HepG2 (cell line): ENCODE data around the gene NME1. TPM values are rescaled to one million over a fixed set of nuclear protein-coding genes. Genes with fewer than 3 reads are reported as not detected.

Experiments
- ATAC-seq: fragments of 200-7000 bp; cut with Tn5 transposase; 3 replicates; pipeline ENCODE4 v1.9.1; 2020; ENCODE audit warnings: mild to moderate bottlenecking, moderate library complexity
- BruUV-seq: library from RNA; stranded (reverse); fragments of 400-500 nt; replicated peaks from 2 replicates; lab custom pipeline; 2021; lab: Mats Ljungman, UMichigan
- CTCF ChIA-PET: fragments of 300-600 bp; formaldehyde crosslinking; extraction: SDS; loops from one replicate; lab custom pipeline; 2021; ENCODE audit warnings: low total read pairs, inconsistent platforms, low intra/inter-chr PET ratio; lab: Yijun Ruan, JAX
- POLR2A ChIA-PET: fragments of 350-600 bp; sonication (Branson Sonifier 250); formaldehyde crosslinking; loops from one replicate; lab custom pipeline; 2020; ENCODE audit warnings: antibody characterized with exemption, inconsistent platforms; lab: Yijun Ruan, JAX
- DNase-seq: peaks from one replicate; pipeline ENCODE4 v3.0.0-alpha.2; 2015; ENCODE audit warnings: low spot score
- FAIRE-seq: peaks from 3 replicates; lab custom pipeline; 2011; peaks lifted over from hg19 to GRCh38; lab: Jason Lieb, UNC
- H2AFZ ChIP-seq: one replicate; pipeline ENCODE4 v1.6.1; 2011; ENCODE audit warnings: low read length, inconsistent platforms
- H3K27ac ChIP-seq: fragments of 300-600 bp; 3 replicates; pipeline ENCODE4 v1.8.0; 2011; ENCODE audit warnings: mixed run types, mild to moderate bottlenecking, mixed read lengths, low read length, inconsistent platforms; ENCODE audit not compliant: insufficient read depth; ENCODE audit errors: extremely low read length
- H3K27me3 ChIP-seq, 2 experiments: fragments of 200-600 bp in 1 of 2; 2 replicates in 1 of 2; 3 replicates in 1 of 2; pipeline versions ENCODE4 v1.6.0 to v1.8.0; 2011; ENCODE audit warnings: low read length in 2 of 2, mild to moderate bottlenecking in 2 of 2, moderate library complexity in 2 of 2, inconsistent platforms in 1 of 2; ENCODE audit not compliant: insufficient read depth in 2 of 2, control insufficient read depth in 1 of 2
- H3K36me3 ChIP-seq, 2 experiments: fragments of 200-600 bp in 1 of 2; replicated peaks in 1 of 2; 2 replicates in 1 of 2; 3 replicates in 1 of 2; pipeline versions ENCODE4 v1.5.1 to v1.8.0; 2011; ENCODE audit warnings: low read length in 2 of 2, inconsistent platforms in 1 of 2; ENCODE audit not compliant: insufficient read depth in 2 of 2, control insufficient read depth in 1 of 2
- H3K4me1 ChIP-seq: 2 replicates; pipeline ENCODE4 v1.5.1; 2012; ENCODE audit warnings: low read length, inconsistent platforms; ENCODE audit not compliant: insufficient read depth
- H3K4me2 ChIP-seq: 2 replicates; pipeline ENCODE4 v1.6.0; 2011; ENCODE audit warnings: low read depth, low read length, inconsistent platforms
- H3K4me3 ChIP-seq, 3 experiments: fragments of 200-600 bp in 1 of 3; sonication (generic), shearing (Covaris generic) in 1 of 3; replicated peaks in 1 of 3; 2 replicates each; pipeline ENCODE4 v1.5.1; 2011 to 2016; ENCODE audit warnings: low read length in 3 of 3, inconsistent platforms in 2 of 3, low read depth in 2 of 3, mild to moderate bottlenecking in 2 of 3, control low read depth in 1 of 3, mixed read lengths in 1 of 3; ENCODE audit not compliant: insufficient read depth in 1 of 3
- H3K79me2 ChIP-seq: one replicate; pipeline ENCODE4 v1.6.1; 2011; ENCODE audit warnings: low read length, inconsistent platforms; ENCODE audit not compliant: insufficient read depth
- H3K9ac ChIP-seq: 2 replicates; pipeline ENCODE4 v1.6.0; 2011; ENCODE audit warnings: mild to moderate bottlenecking, low read depth, low read length, inconsistent platforms; ENCODE audit not compliant: insufficient read depth
- H3K9me3 ChIP-seq: 2 replicates; pipeline ENCODE4 v1.5.1; 2012; ENCODE audit warnings: mild to moderate bottlenecking, low read length
- H4K20me1 ChIP-seq: 2 replicates; pipeline ENCODE4 v1.6.0; 2011; ENCODE audit warnings: inconsistent platforms, mild to moderate bottlenecking, low read length, moderate library complexity; ENCODE audit not compliant: insufficient read depth
- AHR ChIP-seq: IDR thresholded peaks from 2 replicates; pipeline ENCODE4 v1.6.1; 2018; ENCODE audit warnings: missing genetic modification reagents, missing compliant biosample characterization
- CHD2 ChIP-seq: IDR thresholded peaks from 2 replicates; pipeline ENCODE4 v1.6.1; 2011; ENCODE audit warnings: low read depth, low read length, improper control_type of control experiment
- FOSL2 ChIP-seq: sonication (generic); formaldehyde crosslinking; IDR thresholded peaks from 2 replicates; pipeline ENCODE4 v1.4.0; 2020; ENCODE audit warnings: missing genetic modification reagents
- HDAC1 ChIP-seq: sonication (generic); formaldehyde crosslinking; IDR thresholded peaks from 2 replicates; pipeline ENCODE4 v1.5.1; 2020; ENCODE audit warnings: mild to moderate bottlenecking, missing genetic modification reagents
- HES4 ChIP-seq: sonication (generic); formaldehyde crosslinking; IDR thresholded peaks from 2 replicates; pipeline ENCODE4 v1.9.0; 2021; ENCODE audit warnings: mild to moderate bottlenecking, missing genetic modification reagents, borderline replicate concordance
- HNF1A ChIP-seq, 2 experiments: sonication (generic) in 1 of 2; formaldehyde crosslinking in 1 of 2; IDR thresholded peaks; 2 replicates each; pipeline versions ENCODE4 v1.4.0 to v1.6.1; 2016 to 2020; ENCODE audit warnings: borderline replicate concordance in 1 of 2, low read depth in 1 of 2, mild to moderate bottlenecking in 1 of 2, missing genetic modification reagents in 1 of 2
- MED1 ChIP-seq: sonication (generic); formaldehyde crosslinking; IDR thresholded peaks from 2 replicates; pipeline ENCODE4 v1.4.0; 2020; ENCODE audit warnings: missing genetic modification reagents
- SSRP1 ChIP-seq: IDR thresholded peaks from 2 replicates; pipeline ENCODE4 v1.6.1; 2016; ENCODE audit warnings: control low read depth
- ZBTB21 ChIP-seq: sonication (generic); formaldehyde crosslinking; IDR thresholded peaks from 2 replicates; pipeline ENCODE4 v1.4.0; 2020; ENCODE audit warnings: missing genetic modification reagents
- ZNF17 ChIP-seq: sonication (generic); formaldehyde crosslinking; IDR thresholded peaks from 2 replicates; pipeline ENCODE4 v1.5.0; 2020; ENCODE audit warnings: mild to moderate bottlenecking, missing genetic modification reagents
- ZNF660 ChIP-seq: sonication (generic); formaldehyde crosslinking; IDR thresholded peaks from 2 replicates; pipeline ENCODE4 v1.5.1; 2020; ENCODE audit warnings: mild to moderate bottlenecking, low read depth, missing genetic modification reagents, borderline replicate concordance
- WGBS: methylation state at CpG from one replicate; pipeline ENCODE4 v1.1.6; 2017; ENCODE audit warnings: low lambda C conversion rate; 5-methylcytosine and 5-hydroxymethylcytosine counted together
- in situ Hi-C: cut with HindIII; loops from 2 replicates; pipeline ENCODE4 v1.10.0; 2017; ENCODE audit warnings: low pct_unique_long_range_greater_than_20kb; ENCODE audit not compliant: extremely low pct_ligation_motif_present
- intact Hi-C: fragments of 100-400 bp; cut with micrococcal nuclease; formaldehyde crosslinking; loops from one replicate; pipeline ENCODE4 v1.10.0; 2022; ENCODE audit not compliant: unreplicated experiment
- polyA plus RNA-seq, 8 experiments: library from polyadenylated mRNA; depleted of rRNA in 3 of 8; stranded (reverse) in 7 of 8; unstranded in 1 of 8; fragments of >200 nt; fragmentation: Illumina TruSeq in 4 of 8; extraction: Trizol in 4 of 8; gene quantifications; 2 replicates each; pipeline versions ENCODE4 v1.2.1 to v1.2.3, GENCODE V29; 2011 to 2016; ENCODE audit warnings: low read depth in 4 of 8, missing spikeins in 1 of 8, mixed read lengths in 1 of 8; ENCODE audit not compliant: insufficient read depth in 1 of 8
- total RNA-seq, 5 experiments: library from RNA; depleted of rRNA; stranded (reverse); fragments of >200 nt; fragmentation: Illumina TruSeq; extraction: Trizol; gene quantifications; 2 replicates each; pipeline ENCODE4 v1.2.3, GENCODE V29; 2016; ENCODE audit warnings: low read depth in 1 of 5
- TF ChIP-seq, protein P1 (sequence below): sonication (generic); formaldehyde crosslinking; IDR thresholded peaks from 2 replicates; pipeline ENCODE4 v1.8.0; 2022; ENCODE audit warnings: missing genetic modification reagents, mild to moderate bottlenecking, inconsistent platforms, borderline replicate concordance

NME1 gene
- total and polyA plus RNA-seq, 2 of the 13 experiments (the other 11 are each of a cell fraction or from before 2014, with no cell fraction given), result 295 to 516 TPM

GRCh38 chr17:51147650-51148049 lies 5.7 kb upstream of the NME1 start:
- H3K9me3 ChIP-seq, result no peaks in the 10 kb centered on the region
- no peak overlapping the region for H3K9ac ChIP-seq
- intact Hi-C loops (no loop called here), in situ Hi-C loops (no loop called here)
- no peaks in the 10 kb centered on the region for H4K20me1 ChIP-seq
- TF ChIP-seq AHR (CRISPR knock-in tag) (no peak), ZNF17 (no peak), HNF1A (IDR thresholded peaks at IDR 0.05; ENCODE audit: low read depth) (no peak), HNF1A (CRISPR knock-in tag; IDR thresholded peaks at IDR 0.05; ENCODE audit: borderline replicate concordance) (no peak), CHD2 (no peak), MED1 (CRISPR knock-in tag) (no peak), FOSL2 (CRISPR knock-in tag) (no peak), HDAC1 (CRISPR knock-in tag) (no peak), SSRP1 (CRISPR knock-in tag) (no peak), ZBTB21 (CRISPR knock-in tag) (no peak), ZNF660 (CRISPR knock-in tag) (no peak), HES4 (CRISPR knock-in tag) (no peak)
- TF ChIP-seq, protein P1, sequence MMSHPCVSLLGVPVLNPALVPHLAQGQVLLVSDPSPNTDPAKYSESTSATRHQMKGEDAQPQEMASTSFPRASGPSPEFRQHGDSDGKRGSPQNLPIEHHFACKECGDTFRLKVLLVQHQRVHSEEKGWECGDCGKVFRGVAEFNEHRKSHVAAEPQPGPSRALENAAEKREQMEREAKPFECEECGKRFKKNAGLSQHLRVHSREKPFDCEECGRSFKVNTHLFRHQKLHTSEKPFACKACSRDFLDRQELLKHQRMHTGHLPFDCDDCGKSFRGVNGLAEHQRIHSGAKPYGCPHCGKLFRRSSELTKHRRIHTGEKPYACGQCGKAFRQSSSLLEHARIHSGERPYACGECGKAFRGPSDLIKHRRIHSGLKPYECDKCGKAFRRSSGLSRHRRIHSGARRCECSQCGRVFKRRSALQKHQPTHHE, result no peak
- no peak for FAIRE-seq
- no peak for DNase-seq
- no peaks in the 10 kb centered on the region for H3K36me3 ChIP-seq
- no TSS peak for BruUV-seq
- WGBS, result 39% methylated on average over 4 of the region's 4 CpGs
- no peaks in the 10 kb centered on the region for H3K79me2 ChIP-seq
- ChIA-PET CTCF (no interaction called here), POLR2A (no interaction called here)
- H3K4me2 ChIP-seq, result no peak overlapping the region; the same call in 1 of the 2 replicates
- H2AFZ ChIP-seq, result no peak overlapping the region
- H3K27ac ChIP-seq, result no peak overlapping the region
- no peaks in the 10 kb centered on the region for H3K27me3 ChIP-seq
- H3K4me1 ChIP-seq, result peaks cover 76% of the 10 kb centered on the region
- H3K4me3 ChIP-seq, result no peak overlapping the region
- no peak for ATAC-seq
